ENCODE results near the gene STRADA. TPM values are rescaled to one million over a fixed set of nuclear protein-coding genes. Genes with fewer than 3 reads are reported as not detected.

STRADA gene
- total RNA-seq, 2 donors from 2014 or later, result 27.5 to 30.8 TPM

GRCh38 chr17:63705657-63706056 is 35.9 kb downstream of the STRADA start:
- intact Hi-C loops (cut with DNase I), result loop anchor here in 1 of 2 donors (10.0 kb wide), 1 partner anchor 59 kb away; no protein-coding TSS in a partner anchor
- DNase-seq (ENCODE audit: low spot score), result no peak

GRCh38 chr17:63704836-63705235 is 36.8 kb downstream of the STRADA start:
- intact Hi-C loops (cut with DNase I), result loop anchor here in 1 of 2 donors (10.0 kb wide), 1 partner anchor 60 kb away; no protein-coding TSS in a partner anchor
- DNase-seq (ENCODE audit: low spot score), result no peak

- intact Hi-C loops (cut with DNase I), result loop anchor here in 1 of 2 donors (10.0 kb wide), 1 partner anchor 61 kb away; no protein-coding TSS in a partner anchor
- no peak for DNase-seq (ENCODE audit: low spot score)
Measured at GRCh38 chr17:63704259-63704576, 37.4 kb downstream of the STRADA start.

GRCh38 chr17:63703556-63704258 is 37.9 kb downstream of the STRADA start:
- intact Hi-C loops (cut with DNase I), result loop anchor here in 1 of 2 donors (10.0 kb wide), 1 partner anchor 61 kb away; no protein-coding TSS in a partner anchor

GRCh38 chr17:63703029-63703428 is 38.6 kb downstream of the STRADA start:
- intact Hi-C loops (cut with DNase I), result loop anchor here in 1 of 2 donors (10.0 kb wide), 1 partner anchor 62 kb away; no protein-coding TSS in a partner anchor

More at GRCh38 chr17:63703556-63704258, 37.9 kb downstream of the STRADA start:
- DNase-seq (ENCODE audit: low spot score), result no peak

GRCh38 chr17:63702721-63703015 is 38.9 kb downstream of the STRADA start:
- DNase-seq (ENCODE audit: low spot score), result no peak
- intact Hi-C loops (cut with DNase I), result loop anchor here in 1 of 2 donors (10.0 kb wide), 1 partner anchor 62 kb away; no protein-coding TSS in a partner anchor

More at GRCh38 chr17:63703029-63703428, 38.6 kb downstream of the STRADA start:
- no peak for DNase-seq (ENCODE audit: low spot score)

GRCh38 chr17:63701868-63702720 is 39.5 kb downstream of the STRADA start:
- intact Hi-C loops (cut with DNase I), result loop anchor here in 1 of 2 donors (10.0 kb wide), 1 partner anchor 63 kb away; no protein-coding TSS in a partner anchor

GRCh38 chr17:63701456-63701820 is 40.2 kb downstream of the STRADA start:
- intact Hi-C loops (cut with DNase I), result loop anchor here in 1 of 2 donors (10.0 kb wide), 1 partner anchor 63 kb away; no protein-coding TSS in a partner anchor
- no peak for DNase-seq (ENCODE audit: low spot score)

More at GRCh38 chr17:63701868-63702720, 39.5 kb downstream of the STRADA start:
- no peak for DNase-seq (ENCODE audit: low spot score)

GRCh38 chr17:63700528-63701455 is 40.8 kb downstream of the STRADA start:
- intact Hi-C loops (cut with DNase I), result loop anchor here in 1 of 2 donors (10.0 kb wide), 1 partner anchor 64 kb away; no protein-coding TSS in a partner anchor
- peak; percentile 94 for DNase-seq (ENCODE audit: low spot score)

GRCh38 chr17:63699638-63700527 is 41.7 kb downstream of the STRADA start, which contains the start of gene LIMD2:
TSS of gene LIMD2 (minus strand) at chr17:63700125. CDS start at chr17:63699298, 827 bp downstream.
- intact Hi-C loops (cut with DNase I), result loop anchor here in 1 of 2 donors (10.0 kb wide), 1 partner anchor 65 kb away; no protein-coding TSS in a partner anchor
- DNase-seq (ENCODE audit: low spot score), result peak; percentile 87

GRCh38 chr17:63698886-63699637 is 42.5 kb downstream of the STRADA start:
- intact Hi-C loops (cut with DNase I), result no loop called here
- peak; percentile 91 for DNase-seq (ENCODE audit: low spot score)

GRCh38 chr17:63698381-63698885 is 43.2 kb downstream of the STRADA start:
- intact Hi-C loops (cut with DNase I), result no loop called here
- DNase-seq (ENCODE audit: low spot score), result no peak

- intact Hi-C loops (cut with DNase I), result no loop called here
- DNase-seq (ENCODE audit: low spot score), result no peak
Measured at GRCh38 chr17:63697341-63698286, 44.0 kb downstream of the STRADA start.

- no peak for DNase-seq (ENCODE audit: low spot score)
- intact Hi-C loops (cut with DNase I), result no loop called here
Measured at GRCh38 chr17:63696381-63696961, 45.1 kb downstream of the STRADA start.

- intact Hi-C loops (cut with DNase I), result no loop called here
- no peak for DNase-seq (ENCODE audit: low spot score)
Measured at GRCh38 chr17:63695889-63696288, 45.7 kb downstream of the STRADA start.
